ENCODE results near the gene TMEM134. TPM values are rescaled to one million over a fixed set of nuclear protein-coding genes. Genes with fewer than 3 reads are reported as not detected.

The TMEM134 gene
- polyA plus RNA-seq, 3 donors, result 40.3 to 67.0 (median 54.6) TPM

GRCh38 chr11:67504005-67504949 is 35.2 kb upstream of the TMEM134 start:
- no peak for DNase-seq (ENCODE audit: extremely low read depth in 1 of 11, low read depth in 9 of 11, low spot score in 4 of 11)

GRCh38 chr11:67503119-67504004 is 34.3 kb upstream of the TMEM134 start:
- no peak for DNase-seq (ENCODE audit: extremely low read depth in 1 of 11, low read depth in 9 of 11, low spot score in 4 of 11)

GRCh38 chr11:67502328-67502979 is 33.4 kb upstream of the TMEM134 start:
- DNase-seq (ENCODE audit: extremely low read depth in 1 of 11, low read depth in 9 of 11, low spot score in 4 of 11), result no peak

DNA sequence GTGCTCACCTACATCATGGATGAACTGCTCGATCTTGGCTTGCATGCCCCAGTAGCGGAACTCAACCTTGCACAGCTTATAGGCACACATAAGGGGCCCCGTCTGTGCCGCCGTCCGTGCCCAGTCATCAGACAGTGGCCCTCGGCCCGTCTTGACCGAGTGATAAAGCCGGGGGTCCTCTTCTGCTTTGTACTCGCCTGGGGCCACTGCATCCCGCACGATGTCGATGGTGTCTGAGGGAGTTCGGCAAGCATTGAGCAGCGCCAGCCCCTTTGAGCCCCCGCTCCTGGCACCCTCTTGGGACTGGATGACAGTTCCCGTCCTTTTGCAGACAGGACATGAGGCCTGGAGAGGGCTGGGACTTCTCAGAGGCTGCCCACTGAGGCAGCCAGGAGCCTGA is 32.8 kb upstream of the TMEM134 start:
- no peak for DNase-seq (ENCODE audit: extremely low read depth in 1 of 11, low read depth in 9 of 11, low spot score in 4 of 11)

GRCh38 chr11:67500831-67501715 is 32.0 kb upstream of the TMEM134 start:
- no peak for DNase-seq (ENCODE audit: extremely low read depth in 1 of 11, low read depth in 9 of 11, low spot score in 4 of 11)

GRCh38 chr11:67500484-67500821 is 31.4 kb upstream of the TMEM134 start:
- DNase-seq (ENCODE audit: extremely low read depth in 1 of 11, low read depth in 9 of 11, low spot score in 4 of 11), result no peak

GRCh38 chr11:67499808-67500483 is 30.9 kb upstream of the TMEM134 start:
- DNase-seq (ENCODE audit: extremely low read depth in 1 of 11, low read depth in 9 of 11, low spot score in 4 of 11), result no peak

- no peak for DNase-seq (ENCODE audit: extremely low read depth in 1 of 11, low read depth in 9 of 11, low spot score in 4 of 11)
Measured at GRCh38 chr11:67498544-67498972, 29.5 kb upstream of the TMEM134 start.

- no peak for DNase-seq (ENCODE audit: extremely low read depth in 1 of 11, low read depth in 9 of 11, low spot score in 4 of 11)
Measured at GRCh38 chr11:67497656-67498291, 28.7 kb upstream of the TMEM134 start.

DNA sequence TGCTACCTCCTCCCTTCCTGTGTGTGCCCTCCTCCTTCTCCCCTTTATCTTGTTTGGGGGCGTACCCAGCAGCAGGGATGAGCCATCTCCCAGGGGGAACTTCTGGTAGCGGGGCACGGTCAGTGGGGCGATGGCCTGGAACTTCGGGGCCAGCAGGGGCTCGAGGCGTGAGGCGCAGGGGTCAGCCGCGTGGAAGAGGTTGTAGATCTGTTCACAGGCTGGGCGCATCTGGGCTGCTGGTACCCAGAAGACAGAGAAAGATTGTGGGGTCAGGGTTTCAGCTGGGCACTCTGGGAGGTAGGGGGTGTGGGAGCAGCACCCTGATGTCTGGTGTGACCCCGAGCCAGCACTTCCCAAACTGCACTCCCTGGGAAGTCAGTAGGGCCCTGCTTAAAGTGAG is 27.1 kb upstream of the TMEM134 start:
- no peak for DNase-seq (ENCODE audit: extremely low read depth in 1 of 11, low read depth in 9 of 11, low spot score in 4 of 11)

DNA sequence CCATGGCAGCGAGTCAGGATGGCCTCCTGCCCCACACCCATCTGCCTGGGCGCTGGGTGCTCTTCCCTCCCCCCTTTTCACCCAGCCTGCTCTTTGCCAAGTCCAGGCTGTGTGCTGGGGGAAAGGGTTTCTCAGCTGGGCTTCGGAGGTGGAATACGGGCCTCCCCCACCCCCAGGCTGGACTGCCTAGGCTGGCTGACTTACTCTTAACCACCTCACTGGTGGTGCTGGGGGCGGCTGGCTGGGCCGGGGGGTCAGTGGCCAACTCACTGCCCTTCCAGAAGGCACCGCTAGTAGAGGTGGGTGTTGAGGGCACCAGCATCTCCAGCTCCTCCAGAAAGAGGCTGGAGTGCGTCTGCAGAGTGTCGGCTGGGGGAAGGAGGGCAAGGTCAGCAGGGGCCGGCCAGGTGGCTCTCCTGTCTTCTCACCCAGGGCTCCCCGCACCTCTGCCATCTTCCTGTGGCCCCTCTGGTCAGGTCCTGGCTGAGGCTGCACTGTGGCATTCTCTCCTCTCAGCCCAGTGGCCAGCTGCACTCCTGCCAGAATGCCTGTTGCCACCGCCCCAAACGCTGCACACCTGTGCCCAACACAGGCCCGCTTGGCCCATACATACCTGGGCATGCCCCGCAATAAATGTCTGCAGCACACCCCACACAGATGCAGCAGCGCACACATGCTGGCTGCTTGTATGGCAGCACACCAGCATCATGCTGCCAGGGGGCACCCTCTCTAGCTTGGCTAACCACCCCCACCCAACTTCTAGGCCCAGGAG is 26.4 kb upstream of the TMEM134 start:
- DNase-seq (ENCODE audit: extremely low read depth in 1 of 11, low read depth in 9 of 11, low spot score in 4 of 11), result no peak

GRCh38 chr11:67494371-67495233 is 25.6 kb upstream of the TMEM134 start:
- DNase-seq (ENCODE audit: extremely low read depth in 1 of 11, low read depth in 9 of 11, low spot score in 4 of 11), result no peak

DNA sequence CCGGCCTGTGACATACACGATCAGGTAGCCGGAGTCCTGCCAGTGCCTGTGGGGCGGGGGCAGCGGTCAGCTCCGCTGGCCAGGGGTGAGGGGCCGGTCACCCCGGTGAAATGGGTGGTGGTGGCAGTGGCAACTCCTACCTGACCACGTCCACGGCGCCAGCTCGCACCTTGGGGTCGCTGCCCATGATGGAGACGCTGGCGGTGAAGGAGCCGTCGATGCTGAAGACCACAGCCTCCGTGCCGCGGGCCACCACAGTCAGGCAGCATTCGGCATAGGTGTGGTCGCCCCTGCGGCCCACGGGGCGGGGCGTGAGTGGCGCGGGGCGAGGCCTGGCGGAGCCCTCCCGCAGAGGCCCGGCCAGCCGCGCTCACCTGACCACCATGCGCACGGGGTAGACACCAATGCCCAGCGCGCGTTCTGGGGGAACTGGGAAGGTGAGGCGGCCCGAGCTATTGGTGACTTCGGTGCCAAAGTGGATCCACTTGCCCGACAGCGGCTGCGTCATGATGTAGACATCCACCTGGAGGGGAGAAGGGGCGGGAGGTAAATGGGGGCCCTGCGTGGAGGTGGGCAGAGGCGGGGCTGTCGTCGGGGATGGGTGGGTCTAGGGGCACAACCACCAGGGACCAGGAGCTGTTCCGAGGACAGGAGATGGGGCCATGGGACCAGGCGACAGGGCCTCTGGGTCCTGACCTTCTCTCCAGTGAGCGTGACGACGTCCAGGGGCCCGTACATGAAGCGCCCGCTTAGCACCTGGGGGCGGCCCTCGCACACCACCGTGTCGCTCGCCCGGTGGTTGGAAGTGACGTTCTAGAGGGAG is 24.7 kb upstream of the TMEM134 start:
- DNase-seq (ENCODE audit: extremely low read depth in 1 of 11, low read depth in 9 of 11, low spot score in 4 of 11), result no peak

DNA sequence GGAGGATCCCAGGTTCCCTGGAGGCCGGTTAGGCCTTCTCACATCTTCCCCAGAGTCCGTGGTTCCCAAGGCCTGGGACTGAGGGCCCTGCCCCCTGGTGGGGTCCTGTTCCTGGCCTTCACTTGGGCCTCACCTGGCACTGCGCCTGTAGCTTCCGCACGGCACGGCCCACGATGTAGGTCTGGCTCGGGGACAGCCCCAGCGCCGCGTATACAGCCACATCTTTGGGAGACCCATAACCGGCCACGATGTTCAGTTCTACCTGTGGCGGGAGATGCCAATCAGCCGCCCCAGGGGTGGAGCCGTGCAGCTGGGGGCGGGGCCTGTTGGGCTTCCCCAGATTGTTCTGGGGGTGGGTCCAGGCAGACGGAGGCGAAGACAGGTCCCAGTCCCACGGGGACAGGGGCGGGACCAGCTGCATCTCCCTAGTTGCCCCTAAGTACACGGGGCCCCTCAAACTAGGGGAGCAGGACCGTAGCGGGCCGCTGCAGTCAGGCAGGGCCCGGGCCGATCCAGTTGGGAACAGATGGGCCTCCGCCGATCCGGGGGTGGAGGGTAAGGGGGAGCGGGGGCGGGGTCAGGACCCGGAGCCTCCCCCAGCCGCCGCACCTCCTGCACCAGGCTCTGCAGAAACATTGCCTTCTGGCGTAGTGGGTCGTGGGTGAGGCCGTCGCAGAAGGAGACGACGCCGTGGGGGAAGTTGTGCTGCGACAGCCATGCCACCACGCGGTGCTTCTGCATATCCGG is 23.9 kb upstream of the TMEM134 start:
- DNase-seq (ENCODE audit: extremely low read depth in 1 of 11, low read depth in 9 of 11, low spot score in 4 of 11), result no peak

Measured in renal cortex interstitium (tissue), 11 donors.